CD4-positive, alpha-beta T cell (primary cell): Measurements from ENCODE around the gene HIVEP3. TPM values are rescaled to one million over a fixed set of nuclear protein-coding genes. Genes with fewer than 3 reads are reported as not detected.

ENCODE experiments used
- ATAC-seq: fragments of 200-7000 bp; cut with Tn5 transposase; one replicate; pipeline ENCODE4 v1.10.0; 2022; ENCODE audit warnings: mild to moderate bottlenecking; ENCODE audit not compliant: poor library complexity
- CTCF ChIA-PET: fragments of 350-600 bp; sonication (Branson Sonifier 250); formaldehyde crosslinking; loops from one replicate; lab custom pipeline; 2021; ENCODE audit warnings: antibody characterized with exemption, inconsistent platforms; lab: Charles Lee
- POLR2A ChIA-PET: fragments of 350-600 bp; sonication (Branson Sonifier 250); formaldehyde crosslinking; loops from one replicate; lab custom pipeline; 2021; ENCODE audit warnings: antibody characterized with exemption, inconsistent platforms; lab: Charles Lee
- DNase-seq, 14 experiments: peaks; one replicate each; pipeline ENCODE4 v3.0.0-alpha.2; 2013 to 2020; ENCODE audit warnings: mixed read lengths in 2 of 14
- H3K27ac ChIP-seq, 2 donors: one replicate each; pipeline versions ENCODE4 v1.5.1 to v1.7.0; 2013; ENCODE audit warnings: low read length in 2 of 2, low read depth in 1 of 2, mild to moderate bottlenecking in 1 of 2
- H3K27me3 ChIP-seq, 2 experiments: 1 replicate in 1 of 2; 2 replicates in 1 of 2; pipeline versions ENCODE4 v1.6.1 to v1.7.0; 2013; ENCODE audit warnings: low read length in 2 of 2, control low read depth in 1 of 2, mild to moderate bottlenecking in 1 of 2, moderate library complexity in 1 of 2; ENCODE audit not compliant: insufficient read depth in 2 of 2, control insufficient read depth in 1 of 2
- H3K36me3 ChIP-seq: one replicate; pipeline ENCODE4 v1.6.1; 2013; ENCODE audit warnings: low read length, control low read depth; ENCODE audit not compliant: insufficient read depth
- H3K4me1 ChIP-seq: one replicate; pipeline ENCODE4 v1.6.1; 2013; ENCODE audit warnings: low read length, control low read depth; ENCODE audit not compliant: insufficient read depth
- H3K4me3 ChIP-seq: one replicate; pipeline ENCODE4 v1.5.1; 2013; ENCODE audit warnings: mild to moderate bottlenecking, low read length, moderate library complexity
- H3K9me3 ChIP-seq, 2 experiments: 1 replicate in 1 of 2; 2 replicates in 1 of 2; pipeline versions ENCODE4 v1.6.1 to v1.7.0; 2013; ENCODE audit warnings: low read length in 2 of 2, mild to moderate bottlenecking in 2 of 2, control low read depth in 1 of 2, moderate library complexity in 1 of 2; ENCODE audit not compliant: control insufficient read depth in 1 of 2, insufficient read depth in 1 of 2
- H3K27ac Mint-ChIP-seq: one replicate; pipeline ENCODE4 v1.8.0; 2020; ENCODE audit warnings: mixed read lengths
- H3K27me3 Mint-ChIP-seq: one replicate; pipeline ENCODE4 v1.8.0; 2021; ENCODE audit warnings: mixed read lengths
- H3K36me3 Mint-ChIP-seq: one replicate; pipeline ENCODE4 v1.8.0; 2021; ENCODE audit warnings: low read depth, mixed read lengths
- H3K4me1 Mint-ChIP-seq: one replicate; pipeline ENCODE4 v1.8.0; 2021; ENCODE audit warnings: low read depth, mixed read lengths
- H3K4me3 Mint-ChIP-seq: one replicate; pipeline ENCODE4 v1.8.0; 2020; ENCODE audit warnings: mild to moderate bottlenecking, mixed read lengths
- H3K9me3 Mint-ChIP-seq: one replicate; pipeline ENCODE4 v1.8.0; 2020; ENCODE audit warnings: mixed read lengths
- CTCF ChIP-seq: fragments of 200-600 bp; IDR thresholded peaks from one replicate; pipeline ENCODE4 v1.8.0; 2022; ENCODE audit warnings: antibody characterized with exemption, mild to moderate bottlenecking
- intact Hi-C, 2 experiments: fragments of 100-400 bp; cut with DNase I in 1 of 2; cut with micrococcal nuclease in 1 of 2; formaldehyde crosslinking; loops; one replicate each; pipeline versions ENCODE4 v1.15.1 to v1.9.0; 2023 to 2025; cut with DNase I, micrococcal nuclease
- total RNA-seq, 174 experiments: library from RNA in 2 of 174; stranded (reverse) in 2 of 174; gene quantifications; one replicate each; pipeline ENCODE4 v1.2.3 and lab custom pipeline; 2021 to 2026

Gene HIVEP3
- total RNA-seq, 2 experiments from 2014 or later: 5.1 to 5.4 TPM

- TF ChIP-seq CTCF: no peak
- no peaks in the 10 kb centered on the region for H3K9me3 ChIP-seq
- ChIA-PET CTCF (no interaction called here), POLR2A (interaction anchor here (1.5 to 3.7 kb wide), 4 partner anchors 13 to 25 kb away, joined by 4 to 17 read pairs (median 11); partner anchors contain the start of gene HIVEP3)
- H3K36me3 ChIP-seq: no peaks in the 10 kb centered on the region
- DNase-seq (no peak), ATAC-seq (no peak)
- H3K9me3 Mint-ChIP-seq: no peaks in the 10 kb centered on the region
- peaks cover 95% of the 10 kb centered on the region for H3K4me1 ChIP-seq
- H3K27ac Mint-ChIP-seq: peak overlapping the region; percentile 98
- H3K4me3 Mint-ChIP-seq: peak overlapping the region; percentile 12
- peak overlapping the region in 1 of 2 donors; percentile 23 for H3K27ac ChIP-seq
- no peaks in the 10 kb centered on the region for H3K36me3 Mint-ChIP-seq
- no peaks in the 10 kb centered on the region for H3K27me3 Mint-ChIP-seq
- intact Hi-C loops: no loop called here
- H3K27me3 ChIP-seq: no peaks in the 10 kb centered on the region
- H3K4me3 ChIP-seq: no peak overlapping the region
- H3K4me1 Mint-ChIP-seq: peaks cover 89% of the 10 kb centered on the region
Observed at GRCh38 chr1:41900603-41901444, 17.9 kb downstream of the HIVEP3 start.

DNA sequence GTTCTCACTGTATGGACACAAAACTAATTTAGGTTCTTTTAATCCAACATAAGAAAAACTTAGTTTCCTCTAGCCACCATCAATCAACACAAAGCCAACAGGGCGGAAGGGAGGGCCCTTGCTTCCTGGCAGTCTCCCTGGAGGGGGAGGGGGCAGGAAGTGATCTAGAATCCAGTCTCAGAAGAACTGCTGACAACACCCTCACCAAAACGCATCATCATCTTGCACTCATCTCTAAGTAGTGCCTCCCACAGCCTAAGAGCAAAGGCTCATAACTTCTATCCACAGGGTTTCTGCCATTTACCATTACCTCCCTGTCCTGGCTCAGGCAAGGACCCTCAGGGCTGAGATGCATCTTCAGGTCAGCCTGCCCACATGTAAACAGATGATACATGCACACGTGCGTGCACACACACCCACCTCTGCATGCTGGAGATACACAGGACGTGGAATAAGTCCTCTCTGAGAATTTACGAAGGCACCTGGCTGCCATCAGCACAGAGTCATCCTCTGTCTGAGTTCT, 20.5 kb downstream of the HIVEP3 start:
- Mint-ChIP-seq H3K4me1 (peaks cover 91% of the 10 kb centered on the region), H3K27ac (peak overlapping the region; percentile 98), H3K4me3 (peak overlapping the region; percentile 78), H3K9me3 (no peaks in the 10 kb centered on the region), H3K36me3 (no peaks in the 10 kb centered on the region), H3K27me3 (no peaks in the 10 kb centered on the region)
- Histone ChIP-seq H3K27me3 (no peaks in the 10 kb centered on the region), H3K4me1 (peaks cover 98% of the 10 kb centered on the region), H3K4me3 (peak overlapping the region; percentile 27), H3K27ac (peak overlapping the region; percentile 59 to 78), H3K9me3 (no peaks in the 10 kb centered on the region), H3K36me3 (no peaks in the 10 kb centered on the region)
- peak; percentile 96 for ATAC-seq
- no peak for TF ChIP-seq CTCF
- CTCF ChIA-PET: no interaction called here
- intact Hi-C loops: loop anchor here (1.0 to 10.0 kb wide), 3 partner anchors 16 to 139 kb away; no protein-coding TSS in a partner anchor
- peak; percentile 50 to 95 (median 74) for DNase-seq
- POLR2A ChIA-PET: interaction anchor here (0.6 to 2.4 kb wide), 5 partner anchors 13 to 235 kb away, joined by 3 to 31 read pairs (median 3); partner anchors contain the start of gene HIVEP3

- Histone ChIP-seq H3K4me1 (peaks cover 98% of the 10 kb centered on the region), H3K27me3 (no peaks in the 10 kb centered on the region), H3K4me3 (no peak overlapping the region), H3K9me3 (no peaks in the 10 kb centered on the region), H3K36me3 (no peaks in the 10 kb centered on the region), H3K27ac (no peak overlapping the region)
- H3K36me3 Mint-ChIP-seq: no peaks in the 10 kb centered on the region
- no peak for TF ChIP-seq CTCF
- POLR2A ChIA-PET: interaction anchor here (1.1 to 1.2 kb wide), 3 partner anchors 20 to 24 kb away, joined by 3 read pairs; no protein-coding TSS in a partner anchor
- CTCF ChIA-PET: interaction anchor here (0.9 kb wide), 1 partner anchor 15 kb away, joined by 3 read pairs; no protein-coding TSS in a partner anchor
- peak overlapping the region; percentile 74 for H3K27ac Mint-ChIP-seq
- H3K9me3 Mint-ChIP-seq: no peaks in the 10 kb centered on the region
- H3K4me3 Mint-ChIP-seq: no peak overlapping the region
- intact Hi-C loops: loop anchor here (5.0 to 10.0 kb wide), 2 partner anchors 91 to 142 kb away; no protein-coding TSS in a partner anchor
- no peaks in the 10 kb centered on the region for H3K27me3 Mint-ChIP-seq
- DNase-seq: no peak
- H3K4me1 Mint-ChIP-seq: peaks cover 89% of the 10 kb centered on the region
- no peak for ATAC-seq
Observed at GRCh38 chr1:41895552-41895951, 23.2 kb downstream of the HIVEP3 start.
